NCI-H2107 (cell line): ENCODE measurements around the gene DISC1.

Source experiments
- DNase-seq: peaks from one replicate; lab custom pipeline; 2025; lab: John Stamatoyannopoulos, UW

Gene DISC1

GRCh38 chr1:232046451-232047306 lies 420.1 kb downstream of the DISC1 start:
- DNase-seq = no peak

DNA sequence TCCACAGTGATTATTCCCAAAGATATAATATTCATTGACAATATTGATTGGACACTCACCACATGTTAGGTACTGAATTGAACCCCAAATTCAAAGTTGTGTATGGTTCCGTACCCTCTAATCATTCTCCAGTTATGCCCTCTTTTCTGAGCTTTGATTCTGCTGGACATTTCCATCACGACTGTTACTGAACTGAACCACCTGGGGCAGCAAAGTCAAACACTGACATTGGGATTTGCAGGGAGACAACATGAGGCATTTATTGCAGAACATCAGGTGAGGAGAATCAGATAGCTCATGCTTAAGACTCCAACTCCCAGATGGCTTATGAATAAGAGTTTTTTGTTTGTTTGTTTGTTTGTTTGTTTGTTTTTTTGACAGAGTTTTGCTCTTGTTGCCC lies 420.9 kb downstream of the DISC1 start:
- no peak for DNase-seq

GRCh38 chr1:232048481-232048880 lies 421.9 kb downstream of the DISC1 start:
- no peak for DNase-seq

- DNase-seq = no peak
Observed at GRCh38 chr1:232049335-232049734, 422.7 kb downstream of the DISC1 start.

- DNase-seq = no peak
Observed at GRCh38 chr1:232057217-232057895, 430.8 kb downstream of the DISC1 start.

- DNase-seq = no peak
Observed at GRCh38 chr1:232057896-232058274, 431.3 kb downstream of the DISC1 start.

GRCh38 chr1:232059726-232060374 lies 433.3 kb downstream of the DISC1 start:
- DNase-seq = no peak

GRCh38 chr1:232062967-232063366 lies 436.4 kb downstream of the DISC1 start:
- DNase-seq = no peak

GRCh38 chr1:232066521-232066920 lies 439.9 kb downstream of the DISC1 start:
- DNase-seq = no peak

GRCh38 chr1:232074265-232074664 lies 447.7 kb downstream of the DISC1 start:
- DNase-seq = no peak

DNA sequence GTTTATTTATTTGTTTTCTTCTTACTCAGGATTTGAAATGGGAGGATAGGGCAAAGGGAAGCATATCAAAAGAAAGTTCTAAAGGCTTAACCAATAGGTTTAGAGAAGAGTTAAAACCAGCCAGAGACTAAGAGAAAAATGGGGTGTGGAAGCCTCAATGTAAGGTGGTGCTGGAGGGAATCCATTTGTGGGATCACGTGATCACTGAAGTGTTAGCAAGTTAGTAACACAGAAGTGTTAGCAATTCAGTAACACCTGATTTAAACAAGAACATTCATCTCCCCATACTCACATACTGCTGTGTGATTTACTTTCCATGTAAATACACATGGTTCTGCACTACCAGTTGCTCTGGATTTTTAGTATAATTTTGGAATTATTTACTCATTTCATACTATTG lies 451.2 kb downstream of the DISC1 start:
- no peak for DNase-seq

- DNase-seq = no peak
Observed at GRCh38 chr1:232084584-232085223, 458.1 kb downstream of the DISC1 start.

DNA sequence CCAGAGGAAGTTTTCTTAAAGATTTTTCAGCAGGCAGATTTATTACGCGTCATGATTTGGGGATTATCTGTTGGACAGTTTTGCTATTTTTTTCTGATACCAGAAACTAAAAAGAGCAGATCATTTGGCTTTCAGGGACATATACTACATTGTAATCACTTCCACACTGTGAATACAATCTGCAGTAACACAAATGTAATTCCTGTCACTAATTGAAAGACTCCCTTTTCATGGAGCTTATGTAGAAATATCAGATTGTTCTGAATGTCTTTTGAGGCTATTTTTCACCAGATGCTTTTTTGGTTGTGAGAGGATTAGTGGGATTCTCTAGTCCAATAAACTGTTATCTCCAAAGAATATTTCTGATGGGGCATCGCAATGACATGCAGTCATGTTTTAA lies 464.2 kb downstream of the DISC1 start:
- no peak for DNase-seq
